H1 (cell line): ENCODE results near the gene RIMS3. TPM values are rescaled to one million over a fixed set of nuclear protein-coding genes. Genes with fewer than 3 reads are reported as not detected.

Source experiments
- CTCF ChIA-PET: fragments of 300-600 bp; sonication (Branson Sonifier 250); formaldehyde crosslinking; loops from one replicate; lab custom pipeline; 2021; ENCODE audit not compliant: partially characterized antibody; lab: Charles Lee
- POLR2A ChIA-PET: fragments of 300-600 bp; sonication (Branson Sonifier 250); formaldehyde crosslinking; loops from one replicate; lab custom pipeline; 2021; ENCODE audit warnings: inconsistent platforms; ENCODE audit not compliant: partially characterized antibody; lab: Charles Lee
- DNase-seq, 2 experiments: peaks; one replicate each; pipeline versions ENCODE4 v3.0.0 to v3.0.0-alpha.2; 2010 to 2022; ENCODE audit warnings: low spot score in 2 of 2, low read depth in 1 of 2, mixed read lengths in 1 of 2
- FAIRE-seq: peaks from 2 replicates; lab custom pipeline; 2011; peaks lifted over from hg19 to GRCh38; lab: Jason Lieb, UNC
- H2AFZ ChIP-seq: 2 replicates; pipeline ENCODE4 v1.8.1; 2012; ENCODE audit warnings: low read length, inconsistent platforms
- H2AK5ac ChIP-seq: 2 replicates; pipeline ENCODE4 v1.6.1; 2013; ENCODE audit warnings: low read depth, low read length
- H2BK120ac ChIP-seq: replicated peaks from 2 replicates; pipeline ENCODE3; 2013; ENCODE audit warnings: low read depth, low read length, inconsistent platforms
- H2BK12ac ChIP-seq: 2 replicates; pipeline ENCODE4 v1.6.1; 2013; ENCODE audit warnings: low read depth, low read length
- H2BK15ac ChIP-seq: 2 replicates; pipeline ENCODE4 v1.6.1; 2013; ENCODE audit warnings: low read length
- H2BK20ac ChIP-seq: 2 replicates; pipeline ENCODE4 v1.6.1; 2013; ENCODE audit warnings: low read length
- H2BK5ac ChIP-seq: 2 replicates; pipeline ENCODE4 v1.6.1; 2013; ENCODE audit warnings: low read depth, low read length
- H3K14ac ChIP-seq: 2 replicates; pipeline ENCODE4 v1.6.1; 2013; ENCODE audit warnings: inconsistent platforms; ENCODE audit not compliant: insufficient read length
- H3K18ac ChIP-seq: 2 replicates; pipeline ENCODE4 v1.6.1; 2013; ENCODE audit warnings: low read length; ENCODE audit errors: extremely low read depth
- H3K23ac ChIP-seq: 2 replicates; pipeline ENCODE4 v1.6.1; 2013; ENCODE audit warnings: inconsistent platforms; ENCODE audit not compliant: insufficient read length
- H3K23me2 ChIP-seq: 2 replicates; pipeline ENCODE4 v1.6.1; 2013; ENCODE audit warnings: low read depth, low read length
- H3K27ac ChIP-seq: 2 replicates; pipeline ENCODE4 v1.6.1; 2011; ENCODE audit warnings: low read depth, low read length, inconsistent platforms
- H3K27me3 ChIP-seq, 4 experiments: replicated peaks in 1 of 4; 1 replicate in 1 of 4; 2 replicates in 3 of 4; pipeline versions ENCODE4 v1.6.1 to v1.8.1; 2011 to 2013; ENCODE audit warnings: low read length in 3 of 4, mild to moderate bottlenecking in 3 of 4, inconsistent platforms in 2 of 4, mixed read lengths in 2 of 4, moderate library complexity in 1 of 4; ENCODE audit not compliant: control insufficient read depth in 3 of 4, insufficient read depth in 3 of 4; ENCODE audit errors: extremely low read depth in 1 of 4
- H3K36me3 ChIP-seq, 4 experiments: 2 replicates each; pipeline versions ENCODE4 v1.6.1 to v1.8.1; 2011 to 2013; ENCODE audit warnings: mild to moderate bottlenecking in 4 of 4, low read length in 3 of 4, moderate library complexity in 2 of 4, control low read depth in 1 of 4, inconsistent platforms in 1 of 4; ENCODE audit not compliant: insufficient read depth in 4 of 4, control insufficient read depth in 2 of 4
- H3K4ac ChIP-seq: replicated peaks from 2 replicates; pipeline ENCODE3; 2013; ENCODE audit warnings: low read length, low read depth, mixed read lengths, inconsistent platforms; ENCODE audit not compliant: insufficient read length
- H3K4me1 ChIP-seq, 4 experiments: replicated peaks in 1 of 4; 1 replicate in 1 of 4; 2 replicates in 3 of 4; pipeline versions ENCODE4 v1.6.1 to v1.8.1; 2011 to 2013; ENCODE audit warnings: low read length in 3 of 4, inconsistent platforms in 2 of 4, mixed read lengths in 1 of 4; ENCODE audit not compliant: insufficient read depth in 4 of 4, control insufficient read depth in 3 of 4
- H3K4me2 ChIP-seq, 2 experiments: 2 replicates each; pipeline versions ENCODE4 v1.6.1 to v1.8.1; 2011 to 2013; ENCODE audit warnings: low read depth in 2 of 2, low read length in 2 of 2, control low read depth in 1 of 2, inconsistent platforms in 1 of 2, mild to moderate bottlenecking in 1 of 2; ENCODE audit not compliant: insufficient read depth in 1 of 2
- H3K4me3 ChIP-seq, 4 experiments: fragments of 200-600, 300-600 bp in 1 of 4; sonication (generic), shearing (Covaris generic), sonication (Bioruptor Twin) in 1 of 4; 2 replicates each; pipeline versions ENCODE4 v1.5.1 to v1.8.1; 2011 to 2016; ENCODE audit warnings: low read length in 4 of 4, low read depth in 3 of 4, control low read depth in 2 of 4, inconsistent platforms in 2 of 4, mild to moderate bottlenecking in 2 of 4, mixed read lengths in 1 of 4, moderate library complexity in 1 of 4; ENCODE audit not compliant: insufficient read depth in 2 of 4; ENCODE audit errors: extremely low read depth in 1 of 4
- H3K56ac ChIP-seq: replicated peaks from 2 replicates; pipeline ENCODE3; 2013; ENCODE audit warnings: low read depth, mild to moderate bottlenecking, mixed read lengths, low read length, inconsistent platforms; ENCODE audit not compliant: insufficient read length
- H3K79me1 ChIP-seq: 2 replicates; pipeline ENCODE4 v1.6.1; 2013; ENCODE audit warnings: low read depth, low read length, control low read depth
- H3K79me2 ChIP-seq, 2 experiments: 2 replicates each; pipeline versions ENCODE4 v1.6.1 to v1.8.1; 2012 to 2013; ENCODE audit warnings: low read length in 2 of 2, mild to moderate bottlenecking in 2 of 2, inconsistent platforms in 1 of 2; ENCODE audit not compliant: insufficient read depth in 2 of 2, control insufficient read depth in 1 of 2
- H3K9ac ChIP-seq, 4 experiments: replicated peaks in 1 of 4; 1 replicate in 1 of 4; 2 replicates in 3 of 4; pipeline versions ENCODE4 v1.6.1 to v1.8.1; 2011 to 2013; ENCODE audit warnings: low read depth in 3 of 4, low read length in 3 of 4, control low read depth in 2 of 4, mild to moderate bottlenecking in 2 of 4, moderate library complexity in 2 of 4, inconsistent platforms in 1 of 4; ENCODE audit errors: extremely low read depth in 1 of 4
- H3K9me3 ChIP-seq, 2 experiments: 2 replicates each; pipeline versions ENCODE4 v1.6.1 to v1.8.1; 2012 to 2013; ENCODE audit warnings: mild to moderate bottlenecking in 2 of 2, moderate library complexity in 2 of 2, control low read depth in 1 of 2, inconsistent platforms in 1 of 2, low read depth in 1 of 2, low read length in 1 of 2, mixed read lengths in 1 of 2; ENCODE audit not compliant: insufficient read depth in 2 of 2
- H4K20me1 ChIP-seq, 2 experiments: replicated peaks in 1 of 2; 2 replicates each; pipeline versions ENCODE3 to v1.8.1; 2011 to 2013; ENCODE audit warnings: inconsistent platforms in 2 of 2, low read length in 2 of 2, mild to moderate bottlenecking in 1 of 2; ENCODE audit not compliant: insufficient read depth in 2 of 2, control insufficient read depth in 1 of 2
- H4K5ac ChIP-seq: 2 replicates; pipeline ENCODE4 v1.6.1; 2013; ENCODE audit warnings: low read length, low read depth, mixed read lengths, inconsistent platforms; ENCODE audit not compliant: insufficient read length
- H4K8ac ChIP-seq: 2 replicates; pipeline ENCODE4 v1.8.0; 2013; ENCODE audit warnings: mild to moderate bottlenecking, moderate library complexity, low read length, inconsistent platforms; ENCODE audit not compliant: insufficient read depth; ENCODE audit errors: extremely low read depth
- H4K91ac ChIP-seq: replicated peaks from 2 replicates; pipeline ENCODE3; 2013; ENCODE audit warnings: low read length, mixed read lengths, inconsistent platforms; ENCODE audit not compliant: insufficient read length
- CBX8 ChIP-seq: fragments of 300-800, 300-1000 bp; sonication (generic); IDR thresholded peaks from 2 replicates; pipeline ENCODE4 v1.7.1; 2016; ENCODE audit warnings: low read depth, low read length, borderline replicate concordance
- CEBPB ChIP-seq: IDR thresholded peaks from 2 replicates; pipeline ENCODE4 v1.6.1; 2012; ENCODE audit warnings: low read depth, low read length
- HDAC6 ChIP-seq: IDR thresholded peaks from one replicate; pipeline ENCODE4 v1.7.1; 2012; ENCODE audit warnings: low read depth, mild to moderate bottlenecking, inconsistent platforms, low read length, moderate library complexity
- WGBS, 2 experiments: shearing (Covaris generic) in 1 of 2; methylation state at CpG; one replicate each; pipeline versions ENCODE4 v1.1.6 to v1.1.7; 2013 to 2015; ENCODE audit warnings: low lambda C conversion rate in 2 of 2, mixed read lengths in 2 of 2, inconsistent platforms in 1 of 2, low coverage in 1 of 2, missing lambda C conversion rate in 1 of 2; ENCODE audit not compliant: insufficient replicate concordance in 2 of 2, insufficient coverage in 1 of 2, insufficient read length in 1 of 2; ENCODE audit errors: extremely low coverage in 1 of 2, missing lambda C conversion rate in 1 of 2; 5-methylcytosine and 5-hydroxymethylcytosine counted together
- polyA plus RNA-seq, 7 experiments: library from polyadenylated mRNA; depleted of rRNA in 3 of 7; stranded (reverse) in 5 of 7; unstranded in 2 of 7; fragments of >200 nt in 5 of 7; fragments of 200-250 nt in 2 of 7; gene quantifications; 1 replicate in 5 of 7; 2 replicates in 1 of 7; 4 replicates in 1 of 7; pipeline versions ENCODE4 v1.2.1 to v1.2.3, GENCODE V29; 2011 to 2013; ENCODE audit warnings: missing spikeins in 2 of 7, mixed read lengths in 2 of 7
- total RNA-seq: library from RNA; stranded (reverse); fragmentation: NEBNext Ultra II Directional; extraction: Animal tissue kit (Norgen Biotek cat#: 25700); gene quantifications from 2 replicates; pipeline ENCODE4 v1.2.1, GENCODE V29; 2021

Gene RIMS3
- total and polyA plus RNA-seq, 2 of the 8 experiments (the other 6 are each of a cell fraction or from before 2014, with no cell fraction given) = 13.3 to 20.6 TPM

- no peak overlapping the region for H2BK120ac ChIP-seq
- H3K27ac ChIP-seq = no peak overlapping the region
- H3K4me1 ChIP-seq = no peaks in the 10 kb centered on the region
- no peak overlapping the region for H3K56ac ChIP-seq
- H3K9me3 ChIP-seq = no peaks in the 10 kb centered on the region
- no peaks in the 10 kb centered on the region for H3K36me3 ChIP-seq
- no peak overlapping the region for H3K9ac ChIP-seq
- no peaks in the 10 kb centered on the region for H3K79me2 ChIP-seq
- DNase-seq (no peak), FAIRE-seq (no peak)
- H2AFZ ChIP-seq = no peak overlapping the region
- 64% methylated on average over 6 of the region's 6 CpGs; no CpG with 5 or more reads in 1 of the 2 experiments for WGBS, 2 experiments
- H2BK5ac ChIP-seq = no peak overlapping the region
- no peak overlapping the region for H3K18ac ChIP-seq
- POLR2A ChIA-PET = no interaction called here
- no peaks in the 10 kb centered on the region for H3K79me1 ChIP-seq
- H2BK15ac ChIP-seq = no peak overlapping the region
- H2BK20ac ChIP-seq = no peak overlapping the region
- no peak overlapping the region for H4K5ac ChIP-seq
- no peak overlapping the region for H3K4ac ChIP-seq
- TF ChIP-seq CBX8 = no peak
- TF ChIP-seq CEBPB = peak; percentile 15; the same call in 1 of the 2 replicates
- TF ChIP-seq HDAC6 = no peak
- H3K23ac ChIP-seq = no peak overlapping the region
- no peaks in the 10 kb centered on the region for H4K20me1 ChIP-seq
- H4K91ac ChIP-seq = no peak overlapping the region
- H3K4me2 ChIP-seq = no peak overlapping the region
- H3K4me3 ChIP-seq = no peak overlapping the region
- no peaks in the 10 kb centered on the region for H3K27me3 ChIP-seq
- H4K8ac ChIP-seq = no peak overlapping the region
- no peak overlapping the region for H2AK5ac ChIP-seq
- no peaks in the 10 kb centered on the region for H3K23me2 ChIP-seq
- no peak overlapping the region for H3K14ac ChIP-seq
- H2BK12ac ChIP-seq = no peak overlapping the region
- CTCF ChIA-PET = interaction anchor here (1.1 kb wide), 1 partner anchor 26 kb away, joined by 4 read pairs; no protein-coding TSS in a partner anchor
These were observed 81.5 kb downstream of the RIMS3 start for GRCh38 chr1:40583980-40584379.
